PC-3 (cell line): Measurements from ENCODE around the gene C20orf141. TPM values are rescaled to one million over a fixed set of nuclear protein-coding genes. Genes with fewer than 3 reads are reported as not detected.

Source experiments
- ATAC-seq: fragments of 200-7000 bp; cut with Tn5 transposase; 2 replicates; pipeline ENCODE4 v1.9.1; 2020; ENCODE audit warnings: mild to moderate bottlenecking, moderate library complexity
- BruUV-seq: library from RNA; stranded (reverse); fragments of 400-500 nt; replicated peaks from 2 replicates; lab custom pipeline; 2021; lab: Mats Ljungman, UMichigan
- CTCF ChIA-PET: fragments of 300-600 bp; sonication (Branson Sonifier 250); formaldehyde crosslinking; loops from one replicate; lab custom pipeline; 2022; ENCODE audit warnings: antibody characterized with exemption; lab: Charles Lee
- POLR2A ChIA-PET: fragments of 300-600 bp; sonication (Branson Sonifier 250); formaldehyde crosslinking; loops from one replicate; lab custom pipeline; 2022; ENCODE audit warnings: antibody characterized with exemption; ENCODE audit not compliant: unreplicated experiment; lab: Charles Lee
- DNase-seq: peaks from one replicate; pipeline ENCODE4 v3.0.0-alpha.2; 2015
- H2AFZ ChIP-seq: fragments of 300-600 bp; sonication (generic); 2 replicates; pipeline ENCODE4 v1.6.0; 2016; ENCODE audit warnings: antibody characterized with exemption, low read length
- H3F3A ChIP-seq: fragments of 300-600 bp; sonication (generic); one replicate; pipeline ENCODE4 v1.6.0; 2017; ENCODE audit warnings: antibody characterized with exemption, low read length, control low read depth, mild to moderate bottlenecking; ENCODE audit not compliant: unreplicated experiment
- H3K27ac ChIP-seq: fragments of 300-600 bp; sonication (generic); 2 replicates; pipeline ENCODE4 v1.5.1; 2016; ENCODE audit warnings: mild to moderate bottlenecking, low read length
- H3K27me3 ChIP-seq: fragments of 300-600 bp; sonication (generic); 2 replicates; pipeline ENCODE4 v1.6.1; 2016; ENCODE audit warnings: low read length, mixed read lengths
- H3K36me3 ChIP-seq: fragments of 300-600 bp; sonication (generic); 2 replicates; pipeline ENCODE4 v1.6.1; 2016; ENCODE audit warnings: low read depth, mixed run types, low read length, mixed read lengths
- H3K4me1 ChIP-seq: fragments of 300-600 bp; sonication (generic); 2 replicates; pipeline ENCODE4 v1.5.1; 2016; ENCODE audit warnings: low read length; ENCODE audit not compliant: insufficient read depth
- H3K4me2 ChIP-seq: fragments of 300-600 bp; sonication (generic); 2 replicates; pipeline ENCODE4 v1.6.0; 2016; ENCODE audit warnings: low read length
- H3K4me3 ChIP-seq: fragments of 300-600 bp; sonication (generic); 2 replicates; pipeline ENCODE4 v1.5.1; 2016; ENCODE audit warnings: mild to moderate bottlenecking, low read length, mixed read lengths
- H3K79me2 ChIP-seq: fragments of 300-600 bp; sonication (generic); 2 replicates; pipeline ENCODE4 v1.6.1; 2017; ENCODE audit warnings: low read length, mixed read lengths
- H3K9ac ChIP-seq: fragments of 300-600 bp; sonication (generic); 2 replicates; pipeline ENCODE4 v1.6.0; 2016; ENCODE audit warnings: mild to moderate bottlenecking, low read length
- H3K9me2 ChIP-seq: fragments of 300-600 bp; sonication (generic); replicated peaks from 2 replicates; pipeline ENCODE4 v1.6.1; 2016; ENCODE audit warnings: mixed run types, low read length, mixed read lengths
- H3K9me3 ChIP-seq: fragments of 300-600 bp; sonication (generic); 2 replicates; pipeline ENCODE4 v1.6.1; 2016; ENCODE audit warnings: low read length, mixed read lengths
- H4K20me1 ChIP-seq: fragments of 300-600 bp; sonication (generic); 2 replicates; pipeline ENCODE4 v1.6.1; 2016; ENCODE audit warnings: low read length, mixed read lengths
- CTCF ChIP-seq: fragments of 300-600 bp; sonication (generic); conservative IDR thresholded peaks from 2 replicates; pipeline ENCODE4 v1.5.1; 2017; ENCODE audit warnings: antibody characterized with exemption, low read depth, mild to moderate bottlenecking, low read length
- EZH2 ChIP-seq: fragments of 300-600 bp; sonication (generic); IDR thresholded peaks from one replicate; pipeline ENCODE4 v1.6.1; 2017; ENCODE audit warnings: antibody characterized with exemption, mild to moderate bottlenecking, low read length; ENCODE audit not compliant: unreplicated experiment
- EZH2phosphoT487 ChIP-seq: fragments of 300-600 bp; sonication (generic); IDR thresholded peaks from 2 replicates; pipeline ENCODE4 v1.6.1; 2018; ENCODE audit warnings: mild to moderate bottlenecking, antibody characterized with exemption, low read length, borderline replicate concordance
- intact Hi-C: fragments of 100-400 bp; cut with micrococcal nuclease; formaldehyde crosslinking; loops from 2 replicates; pipeline ENCODE4 v1.9.0; 2023
- total RNA-seq: library from RNA; depleted of rRNA; stranded (reverse); fragments of >200 nt; gene quantifications from 2 replicates; pipeline ENCODE4 v1.2.3, GENCODE V29; 2014

The C20orf141 gene
- total RNA-seq, 1 experiment from 2014 or later = not detected

GRCh38 chr20:2794202-2794748, 20.5 kb upstream of the C20orf141 start:
- CTCF ChIA-PET = no interaction called here
- H3K9me3 ChIP-seq = no peaks in the 10 kb centered on the region
- intact Hi-C loops = no loop called here

GRCh38 chr20:2794866-2795447, 19.8 kb upstream of the C20orf141 start:
- no peak for DNase-seq
- no peak overlapping the region for H3K9ac ChIP-seq
- intact Hi-C loops = no loop called here
- H2AFZ ChIP-seq = no peak overlapping the region
- no peaks in the 10 kb centered on the region for H3K4me1 ChIP-seq
- H3K9me3 ChIP-seq = no peaks in the 10 kb centered on the region
- no peak overlapping the region for H3K27ac ChIP-seq
- no peaks in the 10 kb centered on the region for H3K36me3 ChIP-seq
- H3K4me2 ChIP-seq = no peak overlapping the region
- H3F3A ChIP-seq = no peaks in the 10 kb centered on the region
- no peaks in the 10 kb centered on the region for H4K20me1 ChIP-seq
- H3K79me2 ChIP-seq = no peaks in the 10 kb centered on the region
- no peak for ATAC-seq
- no peak overlapping the region for H3K4me3 ChIP-seq
- no peaks in the 10 kb centered on the region for H3K9me2 ChIP-seq
- TF ChIP-seq CTCF = no peak
- no peak for TF ChIP-seq EZH2
- no peak for TF ChIP-seq EZH2phosphoT487
- BruUV-seq = no TSS peak
- ChIA-PET POLR2A (no interaction called here), CTCF (no interaction called here)
- H3K27me3 ChIP-seq = peaks cover 37% of the 10 kb centered on the region

More at GRCh38 chr20:2794202-2794748, 20.5 kb upstream of the C20orf141 start:
- Histone ChIP-seq H3K9ac (no peak overlapping the region), H4K20me1 (no peaks in the 10 kb centered on the region), H3K27me3 (peaks cover 40% of the 10 kb centered on the region), H3K36me3 (no peaks in the 10 kb centered on the region), H3K79me2 (no peaks in the 10 kb centered on the region), H3F3A (no peaks in the 10 kb centered on the region), H3K4me2 (no peak overlapping the region), H3K4me1 (no peaks in the 10 kb centered on the region), H3K4me3 (no peak overlapping the region), H3K27ac (no peak overlapping the region), H2AFZ (no peak overlapping the region), H3K9me2 (no peaks in the 10 kb centered on the region)
- POLR2A ChIA-PET = no interaction called here
- ATAC-seq (no peak), DNase-seq (no peak)
- BruUV-seq = no TSS peak
- no peak for TF ChIP-seq EZH2phosphoT487
- no peak for TF ChIP-seq CTCF
- TF ChIP-seq EZH2 = no peak

GRCh38 chr20:2795451-2795850, 19.3 kb upstream of the C20orf141 start:
- intact Hi-C loops = no loop called here

More at GRCh38 chr20:2795451-2795850, 19.3 kb upstream of the C20orf141 start:
- Histone ChIP-seq H3K79me2 (no peaks in the 10 kb centered on the region), H3K9me2 (no peaks in the 10 kb centered on the region), H3K36me3 (no peaks in the 10 kb centered on the region), H3K9me3 (no peaks in the 10 kb centered on the region), H3K9ac (no peak overlapping the region), H4K20me1 (no peaks in the 10 kb centered on the region), H3K4me1 (no peaks in the 10 kb centered on the region), H3K4me3 (no peak overlapping the region), H3K4me2 (no peak overlapping the region), H3K27ac (no peak overlapping the region), H3F3A (no peaks in the 10 kb centered on the region), H3K27me3 (peaks cover 35% of the 10 kb centered on the region), H2AFZ (no peak overlapping the region)
- TF ChIP-seq EZH2phosphoT487 = no peak
- TF ChIP-seq CTCF = no peak
- TF ChIP-seq EZH2 = no peak
- no TSS peak for BruUV-seq
- no peak for ATAC-seq
- no peak for DNase-seq
- POLR2A ChIA-PET = no interaction called here
- CTCF ChIA-PET = no interaction called here
